K562 (cell line): ENCODE measurements around the gene GRIN1. TPM values are rescaled to one million over a fixed set of nuclear protein-coding genes. Genes with fewer than 3 reads are reported as not detected.
A peak's percentile ranks its signal among the peaks of the same experiment; 100 is the strongest.

Experiments used
- BACH1 ChIP-seq: fragments of 200-800 bp; sonication (Bioruptor generic); IDR thresholded peaks from 2 replicates; pipeline ENCODE4 v1.6.1; 2016; ENCODE audit warnings: missing genetic modification characterization, missing compliant biosample characterization
- BHLHE40 ChIP-seq: IDR thresholded peaks from 2 replicates; pipeline ENCODE4 v1.6.1; 2011; ENCODE audit warnings: low read length, improper control_type of control experiment
- ERF ChIP-seq: fragments of 450-650 bp; formaldehyde crosslinking; IDR thresholded peaks from 2 replicates; pipeline ENCODE4 v1.4.0; 2020; ENCODE audit warnings: mild to moderate bottlenecking, mixed read lengths
- ESRRA ChIP-seq: fragments of 450-650 bp; IDR thresholded peaks from 2 replicates; pipeline ENCODE4 v1.6.1; 2014; ENCODE audit warnings: low read depth, mild to moderate bottlenecking, moderate library complexity, borderline replicate concordance
- HDAC6 ChIP-seq: IDR thresholded peaks from 2 replicates; pipeline ENCODE4 v1.6.1; 2012; ENCODE audit warnings: low read depth, mild to moderate bottlenecking, control low read depth, inconsistent platforms, low read length, moderate library complexity
- RNF2 ChIP-seq: sonication (generic); IDR thresholded peaks from 2 replicates; pipeline ENCODE4 v1.6.1; 2016
- SIX5 ChIP-seq, 2 experiments: IDR thresholded peaks; 2 replicates each; pipeline ENCODE4 v1.6.1; 2011; ENCODE audit warnings: low read length in 2 of 2, borderline replicate concordance in 1 of 2, low read depth in 1 of 2, mild to moderate bottlenecking in 1 of 2, moderate library complexity in 1 of 2; ENCODE audit not compliant: insufficient read depth in 1 of 2
- ZBED1 ChIP-seq: IDR thresholded peaks from 2 replicates; pipeline ENCODE4 v1.6.1; 2014
- ZEB2 ChIP-seq: fragments of 450-650 bp; IDR thresholded peaks from 2 replicates; pipeline ENCODE4 v1.6.1; 2016
- ZNF23 ChIP-seq: fragments of 250-450 bp; sonication (Bioruptor Pico); IDR thresholded peaks from 2 replicates; pipeline ENCODE4 v1.4.0; 2020; ENCODE audit warnings: mild to moderate bottlenecking
- ZNF77 ChIP-seq: fragments of 250-450 bp; sonication (Bioruptor Pico); IDR thresholded peaks from 2 replicates; pipeline ENCODE4 v1.5.0; 2020
- polyA plus RNA-seq, 8 experiments: library from polyadenylated mRNA; depleted of rRNA in 4 of 8; stranded (reverse) in 5 of 8; unstranded in 3 of 8; fragments of >200 nt; fragmentation: Nextera tagmentation in 2 of 8; fragmentation: Illumina TruSeq in 1 of 8; extraction: Ambion mirVana in 2 of 8; extraction: Trizol in 1 of 8; gene quantifications; 2 replicates each; pipeline versions ENCODE4 v1.2.1 to v1.2.3, GENCODE V29; 2011 to 2014; ENCODE audit warnings: inconsistent platforms in 1 of 8, missing spikeins in 1 of 8
- total RNA-seq, 7 experiments: library from RNA; depleted of rRNA in 6 of 7; stranded (reverse); fragments of >200 nt in 6 of 7; fragmentation: Illumina TruSeq in 2 of 7; extraction: Trizol in 2 of 7; gene quantifications; 2 replicates each; pipeline versions ENCODE4 v1.2.1 to v1.2.3, GENCODE V29; 2011 to 2021; ENCODE audit warnings: low replicate concordance in 1 of 7
- TF ChIP-seq, protein P1 (sequence below): fragments of 200-800 bp; sonication (Bioruptor generic); IDR thresholded peaks from 2 replicates; pipeline ENCODE4 v1.6.1; 2016; ENCODE audit warnings: missing genetic modification characterization, missing compliant biosample characterization
- TF ChIP-seq, protein P2 (sequence below): fragments of 450-650 bp; IDR thresholded peaks from 2 replicates; pipeline ENCODE4 v1.6.1; 2016; ENCODE audit warnings: low read depth, mild to moderate bottlenecking, moderate library complexity
- TF ChIP-seq, protein P3 (sequence below): IDR thresholded peaks from 2 replicates; pipeline ENCODE4 v1.6.1; 2016; ENCODE audit warnings: missing genetic modification characterization, missing compliant biosample characterization
- TF ChIP-seq, protein P4 (sequence below), 2 experiments: fragments of 450-650 bp in 1 of 2; sonication (generic) in 1 of 2; formaldehyde crosslinking in 1 of 2; IDR thresholded peaks in 1 of 2; conservative IDR thresholded peaks in 1 of 2; 2 replicates each; pipeline versions ENCODE4 v1.6.1 to v1.8.1; 2016 to 2023; ENCODE audit warnings: mild to moderate bottlenecking in 2 of 2, moderate library complexity in 2 of 2, inconsistent platforms in 1 of 2, missing genetic modification reagents in 1 of 2
- TF ChIP-seq, protein P5 (sequence below): fragments of 150-350 bp; conservative IDR thresholded peaks from 2 replicates; pipeline ENCODE4 v1.6.1; 2014; ENCODE audit warnings: low read length

The GRIN1 gene
- total and polyA plus RNA-seq, 9 of the 15 experiments (the other 6 are each of a cell fraction or from before 2014, with no cell fraction given), result 0.03 to 0.35 (median 0.16) TPM; not detected in 6

DNA sequence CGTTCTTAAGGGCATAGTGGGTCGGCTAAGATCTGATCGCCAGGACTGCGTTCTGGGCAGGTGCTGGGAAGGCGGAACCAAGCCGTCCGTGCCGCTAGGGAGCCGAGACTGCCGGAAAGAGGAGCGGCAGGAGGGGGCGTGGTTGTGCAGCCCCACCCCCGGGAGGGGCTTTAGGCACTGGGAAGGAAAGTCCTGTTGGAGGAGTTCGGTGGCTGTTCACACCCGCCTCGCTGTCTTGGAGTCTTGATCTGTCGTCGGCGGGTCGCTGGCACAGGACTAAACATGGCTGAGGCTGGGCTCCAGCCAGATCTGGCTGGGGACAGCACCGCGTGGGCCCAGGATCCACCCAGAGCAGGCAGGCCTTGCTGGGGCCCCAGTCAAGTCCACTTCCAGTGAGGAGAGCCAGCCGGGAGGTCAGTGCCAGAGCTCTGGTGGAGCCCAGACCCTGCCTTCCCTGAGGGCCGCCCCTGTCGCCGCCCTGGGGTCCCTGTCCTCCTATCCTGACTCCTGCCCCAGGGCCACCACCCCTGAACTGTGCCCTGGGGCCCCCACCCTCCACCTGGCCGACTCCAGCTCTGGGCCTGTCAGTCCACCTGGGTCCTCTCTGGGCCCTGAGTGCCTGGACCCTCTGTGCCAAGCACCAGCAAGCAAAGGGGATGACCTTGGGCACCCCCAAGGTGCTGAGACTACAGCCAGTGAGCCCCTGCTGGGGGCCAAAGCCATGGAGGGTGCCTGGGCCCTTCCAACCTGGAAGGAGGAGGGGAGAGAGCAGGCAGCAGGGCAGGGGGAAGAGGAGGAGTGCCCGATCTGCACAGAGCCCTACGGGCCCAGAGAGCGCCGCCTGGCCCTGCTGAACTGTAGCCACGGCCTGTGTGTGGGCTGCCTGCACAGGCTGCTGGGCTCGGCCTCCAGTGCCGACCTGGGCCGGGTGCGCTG, 78.6 kb downstream of the GRIN1 start (continued):
- TF ChIP-seq BHLHE40 (peak; percentile 83), BACH1 (tag) (no peak), ZEB2 (0 out of 2 replicates have a peak, but pooled peaks have one; percentile 31), ZNF77 (CRISPR knock-in tag) (no peak), HDAC6 (no peak), SIX5 (IDR thresholded peaks at IDR 0.05; ENCODE audit: borderline replicate concordance in 1 of 2, insufficient read depth in 1 of 2, low read depth in 1 of 2, low read length in 2 of 2) (no peak), ERF (CRISPR knock-in tag) (no peak), ESRRA (0 out of 2 replicates have a peak, but pooled peaks have one; percentile 18), RNF2 (no peak), ZNF23 (CRISPR knock-in tag) (no peak), ZBED1 (no peak)
- TF ChIP-seq, protein P1, sequence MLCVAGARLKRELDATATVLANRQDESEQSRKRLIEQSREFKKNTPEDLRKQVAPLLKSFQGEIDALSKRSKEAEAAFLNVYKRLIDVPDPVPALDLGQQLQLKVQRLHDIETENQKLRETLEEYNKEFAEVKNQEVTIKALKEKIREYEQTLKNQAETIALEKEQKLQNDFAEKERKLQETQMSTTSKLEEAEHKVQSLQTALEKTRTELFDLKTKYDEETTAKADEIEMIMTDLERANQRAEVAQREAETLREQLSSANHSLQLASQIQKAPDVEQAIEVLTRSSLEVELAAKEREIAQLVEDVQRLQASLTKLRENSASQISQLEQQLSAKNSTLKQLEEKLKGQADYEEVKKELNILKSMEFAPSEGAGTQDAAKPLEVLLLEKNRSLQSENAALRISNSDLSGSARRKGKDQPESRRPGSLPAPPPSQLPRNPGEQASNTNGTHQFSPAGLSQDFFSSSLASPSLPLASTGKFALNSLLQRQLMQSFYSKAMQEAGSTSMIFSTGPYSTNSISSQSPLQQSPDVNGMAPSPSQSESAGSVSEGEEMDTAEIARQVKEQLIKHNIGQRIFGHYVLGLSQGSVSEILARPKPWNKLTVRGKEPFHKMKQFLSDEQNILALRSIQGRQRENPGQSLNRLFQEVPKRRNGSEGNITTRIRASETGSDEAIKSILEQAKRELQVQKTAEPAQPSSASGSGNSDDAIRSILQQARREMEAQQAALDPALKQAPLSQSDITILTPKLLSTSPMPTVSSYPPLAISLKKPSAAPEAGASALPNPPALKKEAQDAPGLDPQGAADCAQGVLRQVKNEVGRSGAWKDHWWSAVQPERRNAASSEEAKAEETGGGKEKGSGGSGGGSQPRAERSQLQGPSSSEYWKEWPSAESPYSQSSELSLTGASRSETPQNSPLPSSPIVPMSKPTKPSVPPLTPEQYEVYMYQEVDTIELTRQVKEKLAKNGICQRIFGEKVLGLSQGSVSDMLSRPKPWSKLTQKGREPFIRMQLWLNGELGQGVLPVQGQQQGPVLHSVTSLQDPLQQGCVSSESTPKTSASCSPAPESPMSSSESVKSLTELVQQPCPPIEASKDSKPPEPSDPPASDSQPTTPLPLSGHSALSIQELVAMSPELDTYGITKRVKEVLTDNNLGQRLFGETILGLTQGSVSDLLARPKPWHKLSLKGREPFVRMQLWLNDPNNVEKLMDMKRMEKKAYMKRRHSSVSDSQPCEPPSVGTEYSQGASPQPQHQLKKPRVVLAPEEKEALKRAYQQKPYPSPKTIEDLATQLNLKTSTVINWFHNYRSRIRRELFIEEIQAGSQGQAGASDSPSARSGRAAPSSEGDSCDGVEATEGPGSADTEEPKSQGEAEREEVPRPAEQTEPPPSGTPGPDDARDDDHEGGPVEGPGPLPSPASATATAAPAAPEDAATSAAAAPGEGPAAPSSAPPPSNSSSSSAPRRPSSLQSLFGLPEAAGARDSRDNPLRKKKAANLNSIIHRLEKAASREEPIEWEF (CRISPR knock-in tag), result no peak
- TF ChIP-seq, protein P2, sequence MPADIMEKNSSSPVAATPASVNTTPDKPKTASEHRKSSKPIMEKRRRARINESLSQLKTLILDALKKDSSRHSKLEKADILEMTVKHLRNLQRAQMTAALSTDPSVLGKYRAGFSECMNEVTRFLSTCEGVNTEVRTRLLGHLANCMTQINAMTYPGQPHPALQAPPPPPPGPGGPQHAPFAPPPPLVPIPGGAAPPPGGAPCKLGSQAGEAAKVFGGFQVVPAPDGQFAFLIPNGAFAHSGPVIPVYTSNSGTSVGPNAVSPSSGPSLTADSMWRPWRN, result no peak
- TF ChIP-seq, protein P3, sequence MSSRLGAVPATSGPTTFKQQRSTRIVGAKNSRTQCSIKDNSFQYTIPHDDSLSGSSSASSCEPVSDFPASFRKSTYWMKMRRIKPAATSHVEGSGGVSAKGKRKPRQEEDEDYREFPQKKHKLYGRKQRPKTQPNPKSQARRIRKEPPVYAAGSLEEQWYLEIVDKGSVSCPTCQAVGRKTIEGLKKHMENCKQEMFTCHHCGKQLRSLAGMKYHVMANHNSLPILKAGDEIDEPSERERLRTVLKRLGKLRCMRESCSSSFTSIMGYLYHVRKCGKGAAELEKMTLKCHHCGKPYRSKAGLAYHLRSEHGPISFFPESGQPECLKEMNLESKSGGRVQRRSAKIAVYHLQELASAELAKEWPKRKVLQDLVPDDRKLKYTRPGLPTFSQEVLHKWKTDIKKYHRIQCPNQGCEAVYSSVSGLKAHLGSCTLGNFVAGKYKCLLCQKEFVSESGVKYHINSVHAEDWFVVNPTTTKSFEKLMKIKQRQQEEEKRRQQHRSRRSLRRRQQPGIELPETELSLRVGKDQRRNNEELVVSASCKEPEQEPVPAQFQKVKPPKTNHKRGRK, result no peak
- TF ChIP-seq, protein P4, sequence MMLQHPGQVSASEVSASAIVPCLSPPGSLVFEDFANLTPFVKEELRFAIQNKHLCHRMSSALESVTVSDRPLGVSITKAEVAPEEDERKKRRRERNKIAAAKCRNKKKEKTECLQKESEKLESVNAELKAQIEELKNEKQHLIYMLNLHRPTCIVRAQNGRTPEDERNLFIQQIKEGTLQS (IDR thresholded peaks at IDR 0.05), result no peak
- TF ChIP-seq, protein P4 (CRISPR knock-in tag; conservative IDR thresholded peaks at IDR 0.05), result no peak
- TF ChIP-seq, protein P5, sequence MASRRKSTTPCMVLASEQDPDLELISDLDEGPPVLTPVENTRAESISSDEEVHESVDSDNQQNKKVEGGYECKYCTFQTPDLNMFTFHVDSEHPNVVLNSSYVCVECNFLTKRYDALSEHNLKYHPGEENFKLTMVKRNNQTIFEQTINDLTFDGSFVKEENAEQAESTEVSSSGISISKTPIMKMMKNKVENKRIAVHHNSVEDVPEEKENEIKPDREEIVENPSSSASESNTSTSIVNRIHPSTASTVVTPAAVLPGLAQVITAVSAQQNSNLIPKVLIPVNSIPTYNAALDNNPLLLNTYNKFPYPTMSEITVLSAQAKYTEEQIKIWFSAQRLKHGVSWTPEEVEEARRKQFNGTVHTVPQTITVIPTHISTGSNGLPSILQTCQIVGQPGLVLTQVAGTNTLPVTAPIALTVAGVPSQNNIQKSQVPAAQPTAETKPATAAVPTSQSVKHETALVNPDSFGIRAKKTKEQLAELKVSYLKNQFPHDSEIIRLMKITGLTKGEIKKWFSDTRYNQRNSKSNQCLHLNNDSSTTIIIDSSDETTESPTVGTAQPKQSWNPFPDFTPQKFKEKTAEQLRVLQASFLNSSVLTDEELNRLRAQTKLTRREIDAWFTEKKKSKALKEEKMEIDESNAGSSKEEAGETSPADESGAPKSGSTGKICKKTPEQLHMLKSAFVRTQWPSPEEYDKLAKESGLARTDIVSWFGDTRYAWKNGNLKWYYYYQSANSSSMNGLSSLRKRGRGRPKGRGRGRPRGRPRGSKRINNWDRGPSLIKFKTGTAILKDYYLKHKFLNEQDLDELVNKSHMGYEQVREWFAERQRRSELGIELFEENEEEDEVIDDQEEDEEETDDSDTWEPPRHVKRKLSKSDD, result no peak
